GM12891 (cell line): ENCODE results near the gene PTPN22.

Experiments
- DNase-seq: peaks from one replicate; pipeline ENCODE4 v3.0.0; 2011; ENCODE audit warnings: low spot score; ENCODE audit not compliant: insufficient read length
- FAIRE-seq: peaks from 2 replicates; lab custom pipeline; 2011; peaks lifted over from hg19 to GRCh38; lab: Jason Lieb, UNC
- PAX5 ChIP-seq: IDR thresholded peaks from 2 replicates; pipeline ENCODE4 v1.6.1; 2011; ENCODE audit warnings: low read length, moderate library complexity, mild to moderate bottlenecking; ENCODE audit not compliant: insufficient read depth, severe bottlenecking
- POLR2A ChIP-seq: IDR thresholded peaks from 2 replicates; pipeline ENCODE4 v1.6.1; 2011; ENCODE audit warnings: low read depth, low read length, control low read depth
- POLR2AphosphoS5 ChIP-seq: IDR thresholded peaks from 2 replicates; pipeline ENCODE4 v1.6.1; 2011; ENCODE audit warnings: low read depth, low read length, control low read depth
- POU2F2 ChIP-seq: IDR thresholded peaks from 2 replicates; pipeline ENCODE4 v1.6.1; 2011; ENCODE audit warnings: low read depth, mild to moderate bottlenecking, control low read depth, low read length, moderate library complexity
- SPI1 ChIP-seq: IDR thresholded peaks from 2 replicates; pipeline ENCODE4 v1.6.1; 2011; ENCODE audit warnings: low read depth, low read length, control low read depth
- TAF1 ChIP-seq: IDR thresholded peaks from 2 replicates; pipeline ENCODE4 v1.6.1; 2011; ENCODE audit warnings: low read depth, low read length, control low read depth

The PTPN22 gene

DNA sequence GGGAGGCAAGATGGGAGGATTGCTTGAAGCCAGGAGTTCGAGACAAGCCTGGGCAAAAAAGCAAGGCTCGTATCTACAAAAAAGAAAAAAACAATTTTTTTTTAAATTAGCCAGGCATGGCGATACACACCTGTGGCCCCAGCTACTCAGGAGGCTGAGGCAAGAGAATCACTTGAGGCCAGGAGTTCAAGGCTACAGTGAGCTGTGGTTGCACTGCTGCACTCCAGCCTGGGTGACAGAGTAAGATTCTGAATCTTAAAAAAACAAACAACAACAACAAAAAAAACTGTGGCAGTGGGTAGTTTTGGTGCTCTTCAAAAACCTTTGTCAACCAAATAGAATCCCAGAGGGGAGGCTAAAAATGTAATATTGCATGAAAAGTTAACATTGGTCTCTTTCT, 734 bp downstream of the PTPN22 start:
- TF ChIP-seq POU2F2 = no peak
- no peak for TF ChIP-seq PAX5
- no peak for TF ChIP-seq TAF1
- TF ChIP-seq SPI1 = no peak
- TF ChIP-seq POLR2AphosphoS5 = no peak
- no peak for TF ChIP-seq POLR2A
- FAIRE-seq = no peak
- no peak for DNase-seq

DNA sequence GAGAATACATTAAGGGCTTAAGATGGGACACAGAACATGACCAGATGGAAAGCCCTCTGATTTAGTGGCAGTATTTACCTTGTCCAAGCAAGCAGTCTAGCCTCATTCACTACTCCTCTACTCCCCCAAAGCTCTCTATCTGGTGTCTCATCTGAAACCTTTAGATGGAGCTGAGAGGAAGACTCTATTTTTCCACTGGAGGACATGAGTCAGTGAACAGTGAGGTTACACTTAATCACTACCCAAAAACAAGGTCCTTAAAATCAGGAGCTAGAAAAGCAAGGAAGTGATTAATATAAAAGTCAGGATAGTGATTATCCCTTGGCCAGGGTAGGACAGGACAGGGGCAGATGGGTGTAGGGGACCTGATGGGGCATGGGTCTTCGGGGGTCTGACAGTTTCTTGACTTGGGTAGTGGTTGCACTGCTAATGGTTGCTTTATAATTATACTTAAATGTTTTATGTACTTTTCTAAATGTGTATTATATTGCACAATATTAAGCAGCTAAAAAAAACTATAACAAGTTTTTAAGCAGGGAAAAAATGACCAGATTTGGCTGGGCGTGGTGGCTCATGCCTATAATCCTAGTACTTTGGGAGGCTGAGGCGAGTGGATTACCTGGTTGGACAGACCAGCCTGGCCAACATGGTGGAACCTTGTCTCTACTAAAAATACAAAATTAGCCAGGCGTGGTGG, 3.0 kb downstream of the PTPN22 start:
- FAIRE-seq (no peak), DNase-seq (no peak)
- no peak for TF ChIP-seq PAX5
- TF ChIP-seq POLR2AphosphoS5 = no peak
- TF ChIP-seq SPI1 = no peak
- no peak for TF ChIP-seq TAF1
- no peak for TF ChIP-seq POU2F2
- no peak for TF ChIP-seq POLR2A

- FAIRE-seq = no peak
- TF ChIP-seq POU2F2 (no peak), SPI1 (peak; percentile 69)
- no peak for DNase-seq
These were observed 9.9 kb downstream of the PTPN22 start for GRCh38 chr1:113861641-113862040.

DNA sequence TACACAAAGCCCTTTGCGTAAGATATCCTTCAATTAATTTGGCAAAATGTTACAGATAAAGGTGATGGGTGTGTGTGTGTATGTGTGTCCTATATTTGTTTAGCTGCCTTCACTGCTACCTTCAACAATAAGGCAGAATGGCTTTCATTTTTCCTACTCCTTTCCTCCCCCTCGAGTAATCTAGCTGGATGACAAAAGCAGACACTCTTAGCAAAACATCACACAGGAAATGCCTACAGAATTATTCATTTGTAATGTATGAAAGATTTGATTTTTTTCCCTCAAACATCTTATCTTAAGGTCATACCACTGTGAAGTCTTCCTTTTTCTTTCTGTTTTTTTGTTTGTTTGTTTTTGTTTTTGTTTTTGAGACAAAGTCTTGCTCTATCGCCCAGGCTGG, 10.6 kb downstream of the PTPN22 start:
- TF ChIP-seq POLR2AphosphoS5 (no peak), SPI1 (no peak), PAX5 (no peak), POU2F2 (no peak)
- FAIRE-seq = no peak
- DNase-seq = no peak

DNA sequence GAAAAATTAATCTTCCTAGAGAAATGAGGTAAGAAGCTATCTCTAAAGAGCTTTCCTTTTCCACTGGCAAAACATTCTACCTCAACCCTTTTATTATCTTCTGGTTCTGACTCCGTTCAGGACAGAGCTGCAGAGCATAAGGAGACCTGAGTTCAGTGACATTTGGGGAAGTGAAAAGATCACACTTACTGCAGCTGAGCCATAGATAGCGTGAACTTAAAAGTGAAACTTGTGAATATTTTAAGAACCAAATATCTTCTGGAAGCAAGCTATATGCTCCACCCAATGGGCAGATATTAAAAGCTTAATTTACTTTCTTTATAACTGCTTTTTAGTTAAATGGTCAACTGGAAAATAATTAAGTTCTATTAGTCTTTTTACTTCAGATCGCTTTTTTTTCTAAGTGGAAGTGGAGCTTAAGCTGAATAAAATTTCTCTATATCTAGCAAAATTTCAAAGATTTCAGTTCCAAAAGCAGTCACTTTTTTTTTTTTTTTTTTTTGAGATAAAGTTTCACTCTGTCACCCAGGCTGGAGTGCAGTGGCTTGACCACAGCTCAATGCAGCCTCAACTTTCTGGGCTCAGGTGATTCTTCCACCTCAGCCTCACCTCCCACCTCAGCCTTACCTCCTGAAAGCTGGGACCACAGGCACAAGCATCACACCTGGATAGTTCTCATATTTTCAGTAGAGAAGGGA, 11.9 kb downstream of the PTPN22 start:
- peak; percentile 59 for FAIRE-seq
- DNase-seq = no peak
- peak; percentile 99 for TF ChIP-seq SPI1
- no peak; the same call in 1 of the 2 replicates for TF ChIP-seq POU2F2

DNA sequence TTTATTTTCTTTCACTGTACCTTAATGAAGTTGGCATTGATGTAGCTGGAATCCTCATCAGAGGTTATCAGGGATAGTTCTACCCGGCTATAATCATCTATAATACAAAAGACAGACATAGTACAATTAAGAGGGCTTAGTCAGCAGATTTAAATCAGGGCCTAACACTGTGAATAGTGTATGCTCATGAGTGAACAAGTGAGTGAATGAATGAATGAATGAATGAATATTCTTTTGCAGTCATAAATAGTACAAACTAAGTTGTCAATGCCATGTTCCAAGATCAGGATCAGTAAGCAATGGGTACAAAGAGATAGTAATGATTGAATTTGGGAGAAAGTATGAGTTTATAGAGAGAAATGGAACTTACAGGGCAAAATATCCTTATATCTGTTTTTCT, 12.5 kb downstream of the PTPN22 start:
- no peak for DNase-seq
- no peak for TF ChIP-seq SPI1
- TF ChIP-seq TAF1 = no peak
- no peak for TF ChIP-seq PAX5
- TF ChIP-seq POU2F2 = no peak
- no peak for TF ChIP-seq POLR2AphosphoS5
- TF ChIP-seq POLR2A = no peak
- no peak for FAIRE-seq

GRCh38 chr1:113858418-113858817, 13.1 kb downstream of the PTPN22 start:
- DNase-seq (no peak), FAIRE-seq (no peak)
- TF ChIP-seq POLR2AphosphoS5 = no peak
- TF ChIP-seq SPI1 = peak; percentile 92

DNA sequence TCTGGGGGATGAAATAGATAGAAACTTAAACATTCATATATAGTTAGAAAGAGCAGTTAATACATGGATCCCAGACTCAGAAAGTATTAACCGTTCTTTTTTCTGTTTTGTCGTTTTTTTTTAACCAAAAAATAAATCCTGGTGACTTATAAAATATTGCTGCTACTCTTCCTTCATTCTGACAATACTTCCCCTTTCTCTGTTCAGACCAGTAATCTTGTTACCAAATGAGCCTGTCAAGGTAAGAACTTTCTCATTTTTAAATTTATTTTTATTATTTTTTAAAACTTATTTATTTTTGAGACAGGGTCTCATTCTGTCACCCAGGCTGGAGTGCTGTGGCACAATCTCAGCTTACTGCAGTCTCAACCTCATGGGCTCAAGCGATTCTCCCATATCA, 13.7 kb downstream of the PTPN22 start:
- DNase-seq = no peak
- no peak for FAIRE-seq
- no peak for TF ChIP-seq SPI1
- no peak for TF ChIP-seq POLR2A
- TF ChIP-seq TAF1 = no peak

- TF ChIP-seq POU2F2 (no peak), PAX5 (no peak), POLR2A (no peak), POLR2AphosphoS5 (no peak), TAF1 (no peak), SPI1 (no peak)
- DNase-seq (no peak), FAIRE-seq (no peak)
These were observed 15.1 kb downstream of the PTPN22 start for GRCh38 chr1:113856401-113856790.

GRCh38 chr1:113855630-113856400, 15.7 kb downstream of the PTPN22 start:
- DNase-seq = no peak
- TF ChIP-seq TAF1 (no peak), POLR2A (no peak), PAX5 (no peak), SPI1 (no peak), POU2F2 (no peak)
- no peak for FAIRE-seq
